22Rv1 (cell line): ENCODE data around the gene C16orf87.
"Not testable (repeated sequence)": the region's sequence is repeated elsewhere in the genome, so short reads cannot be mapped to it uniquely, and the experiment has no call there.

Source experiments
- H3K27ac ChIP-seq: fragments of 450-650 bp; 2 replicates; pipeline ENCODE4 v1.5.1; 2017
- ZFX ChIP-seq: fragments of 450-650 bp; IDR thresholded peaks from 2 replicates; pipeline ENCODE4 v1.6.1; 2017; ENCODE audit warnings: antibody characterized with exemption, borderline replicate concordance
- TF ChIP-seq, protein P1 (sequence below): fragments of 450-650 bp; IDR thresholded peaks from 2 replicates; pipeline ENCODE4 v1.5.1; 2017; ENCODE audit warnings: mild to moderate bottlenecking

C16orf87 gene

GRCh38 chr16:46830902-46831647 lies at the start of gene C16orf87:
Gene C16orf87 (minus strand): TSS chr16:46831180. CDS start chr16:46831149, 31 bp downstream.
- H3K27ac ChIP-seq: peak within 1 kb of the TSS; percentile 81
- TF ChIP-seq ZFX: no peak
- TF ChIP-seq, protein P1, sequence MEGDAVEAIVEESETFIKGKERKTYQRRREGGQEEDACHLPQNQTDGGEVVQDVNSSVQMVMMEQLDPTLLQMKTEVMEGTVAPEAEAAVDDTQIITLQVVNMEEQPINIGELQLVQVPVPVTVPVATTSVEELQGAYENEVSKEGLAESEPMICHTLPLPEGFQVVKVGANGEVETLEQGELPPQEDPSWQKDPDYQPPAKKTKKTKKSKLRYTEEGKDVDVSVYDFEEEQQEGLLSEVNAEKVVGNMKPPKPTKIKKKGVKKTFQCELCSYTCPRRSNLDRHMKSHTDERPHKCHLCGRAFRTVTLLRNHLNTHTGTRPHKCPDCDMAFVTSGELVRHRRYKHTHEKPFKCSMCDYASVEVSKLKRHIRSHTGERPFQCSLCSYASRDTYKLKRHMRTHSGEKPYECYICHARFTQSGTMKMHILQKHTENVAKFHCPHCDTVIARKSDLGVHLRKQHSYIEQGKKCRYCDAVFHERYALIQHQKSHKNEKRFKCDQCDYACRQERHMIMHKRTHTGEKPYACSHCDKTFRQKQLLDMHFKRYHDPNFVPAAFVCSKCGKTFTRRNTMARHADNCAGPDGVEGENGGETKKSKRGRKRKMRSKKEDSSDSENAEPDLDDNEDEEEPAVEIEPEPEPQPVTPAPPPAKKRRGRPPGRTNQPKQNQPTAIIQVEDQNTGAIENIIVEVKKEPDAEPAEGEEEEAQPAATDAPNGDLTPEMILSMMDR: no peak

- H3K27ac ChIP-seq: peak overlapping the region; percentile 69; the same call in 1 of the 2 replicates
- TF ChIP-seq, protein P1: no peak
- no peak for TF ChIP-seq ZFX
Observed at GRCh38 chr16:46875243-46875642, 44.3 kb upstream of the C16orf87 start.

DNA sequence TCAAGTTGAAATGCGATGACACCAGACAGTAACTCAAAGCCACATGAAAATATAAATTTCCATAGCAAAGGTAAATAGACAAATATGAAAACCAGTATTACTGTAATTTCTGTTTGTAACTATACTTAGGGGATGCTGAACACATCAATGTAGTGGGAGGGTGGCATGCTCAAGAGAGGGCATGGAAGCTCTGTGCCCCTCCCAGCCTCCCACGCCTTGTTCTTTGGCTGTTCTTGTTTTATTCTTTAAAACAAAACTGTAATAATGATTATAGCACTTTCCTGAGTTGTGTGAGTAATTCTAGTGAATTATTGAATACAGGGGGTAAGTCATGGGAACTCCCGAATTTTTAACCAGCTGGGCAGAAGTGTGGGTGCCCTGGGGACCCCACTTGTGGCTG lies 42.2 kb upstream of the C16orf87 start:
- no peak overlapping the region for H3K27ac ChIP-seq
- TF ChIP-seq, protein P1: no peak
- no peak for TF ChIP-seq ZFX

DNA sequence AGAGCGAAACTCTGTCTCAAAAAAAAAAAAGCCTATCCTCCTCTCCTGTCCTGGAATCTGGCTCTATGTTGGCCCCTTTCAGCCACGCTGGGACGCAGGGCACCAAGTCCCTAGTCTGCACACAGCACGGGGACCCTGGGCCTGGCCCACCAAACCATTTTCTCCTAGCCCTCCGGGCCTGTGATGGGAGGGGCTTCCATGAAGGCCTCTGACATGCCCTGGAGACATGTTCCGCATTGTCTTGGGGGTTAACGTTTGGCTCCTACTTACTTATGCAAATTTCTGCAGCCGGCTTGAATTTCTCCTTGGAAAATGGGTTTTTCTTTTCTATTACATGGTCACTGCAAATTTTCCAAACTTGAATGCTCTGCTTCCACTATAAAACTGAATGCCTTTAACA lies 40.6 kb upstream of the C16orf87 start:
- TF ChIP-seq, protein P1: no peak
- no peak for TF ChIP-seq ZFX

DNA sequence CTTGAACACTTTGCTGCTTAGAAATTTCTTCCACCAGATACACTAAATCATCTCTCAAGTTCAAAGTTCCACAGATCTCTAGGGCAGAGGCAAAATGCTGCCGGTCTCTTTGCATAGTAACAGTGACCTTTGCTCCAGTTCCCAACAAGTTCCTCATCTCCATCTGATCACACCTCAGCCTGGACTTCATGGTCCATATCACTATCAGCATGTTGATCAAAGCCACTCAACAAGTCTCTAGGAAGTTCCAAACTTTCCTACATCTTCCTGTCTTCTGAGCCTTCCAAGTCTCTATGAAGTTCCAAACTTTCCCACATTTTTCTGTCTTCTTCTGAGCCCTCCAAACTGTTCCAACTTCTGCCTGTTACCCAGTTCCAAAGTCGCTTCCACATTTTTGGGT lies 37.9 kb upstream of the C16orf87 start:
- 0 out of 2 replicates have a peak overlapping the region, but pooled peaks have one; percentile 5 for H3K27ac ChIP-seq

More for the DNA sequence above, 40.6 kb upstream of the C16orf87 start:
- H3K27ac ChIP-seq: no peak overlapping the region

- H3K27ac ChIP-seq: not testable (repeated sequence)
Observed at GRCh38 chr16:46867486-46867885, 36.5 kb upstream of the C16orf87 start.

DNA sequence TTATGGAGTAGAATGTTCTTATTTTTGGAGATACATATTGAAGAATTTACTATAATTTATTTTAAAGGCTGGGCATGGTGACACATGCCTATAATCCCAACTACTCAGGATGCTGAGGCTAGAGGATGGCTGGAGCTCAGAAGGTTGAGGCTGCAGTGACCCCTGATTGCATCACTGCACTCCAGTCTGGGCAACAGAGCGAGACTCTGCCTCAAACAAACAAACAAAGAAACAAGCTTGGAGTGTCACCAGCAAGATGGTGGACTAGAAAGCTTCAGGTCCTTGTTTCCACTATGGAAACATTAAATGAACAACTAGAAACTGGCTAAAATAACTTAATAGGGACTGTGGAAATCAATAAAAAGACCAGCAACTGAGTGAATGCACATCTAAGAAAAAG lies 35.3 kb upstream of the C16orf87 start:
- no peak overlapping the region for H3K27ac ChIP-seq
- TF ChIP-seq, protein P1: no peak
- TF ChIP-seq ZFX: no peak

- H3K27ac ChIP-seq: no peak overlapping the region
- TF ChIP-seq, protein P1: no peak
- TF ChIP-seq ZFX: no peak
Observed at GRCh38 chr16:46862555-46863447, 31.8 kb upstream of the C16orf87 start.
